ENCODE results near the gene LSM4.
A peak's percentile ranks its signal among the peaks of the same experiment; 100 is the strongest.
"Not testable (repeated sequence)": the region's sequence is repeated elsewhere in the genome, so short reads cannot be mapped to it uniquely, and the experiment has no call there.

The LSM4 gene

DNA sequence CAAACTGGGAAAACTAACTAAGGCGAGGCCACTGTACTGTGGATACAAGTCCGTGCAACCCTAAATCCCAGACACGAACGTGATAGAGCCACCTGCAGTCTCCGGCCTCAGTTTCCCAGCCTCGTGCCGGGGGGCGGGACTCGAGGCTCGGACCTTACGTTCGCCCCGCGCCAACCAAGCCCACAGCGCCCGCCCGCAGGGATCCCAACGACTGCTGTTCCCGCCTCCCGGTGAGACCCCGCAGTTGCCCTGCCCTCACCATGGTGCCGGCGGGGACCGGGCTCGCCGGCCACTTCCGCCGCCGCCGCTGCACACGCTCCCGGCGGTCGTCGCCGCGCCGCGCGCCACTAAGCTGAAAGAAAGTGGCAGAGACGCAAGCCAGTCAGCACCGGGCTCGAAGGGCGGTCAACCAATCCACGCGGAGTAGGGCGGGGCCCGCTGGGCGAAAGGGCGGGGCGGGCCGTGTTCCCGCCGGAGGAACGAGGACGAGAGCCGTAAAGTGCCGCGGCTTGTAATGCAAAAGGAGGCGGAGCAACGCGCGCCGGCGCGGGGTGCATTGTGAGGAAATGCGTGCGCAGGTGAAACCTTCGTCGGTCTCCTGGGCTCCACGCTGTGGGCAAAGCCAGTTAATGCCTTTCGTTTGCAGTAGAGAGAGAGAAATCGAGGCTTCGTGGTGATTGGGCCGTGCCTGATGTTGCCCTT lies at the start of gene LSM4:
TSS of gene LSM4 (minus strand) at position 318 of the 702 bp plus-strand sequence. CDS start at position 262, 56 bp downstream.
- TF ChIP-seq, protein P1, sequence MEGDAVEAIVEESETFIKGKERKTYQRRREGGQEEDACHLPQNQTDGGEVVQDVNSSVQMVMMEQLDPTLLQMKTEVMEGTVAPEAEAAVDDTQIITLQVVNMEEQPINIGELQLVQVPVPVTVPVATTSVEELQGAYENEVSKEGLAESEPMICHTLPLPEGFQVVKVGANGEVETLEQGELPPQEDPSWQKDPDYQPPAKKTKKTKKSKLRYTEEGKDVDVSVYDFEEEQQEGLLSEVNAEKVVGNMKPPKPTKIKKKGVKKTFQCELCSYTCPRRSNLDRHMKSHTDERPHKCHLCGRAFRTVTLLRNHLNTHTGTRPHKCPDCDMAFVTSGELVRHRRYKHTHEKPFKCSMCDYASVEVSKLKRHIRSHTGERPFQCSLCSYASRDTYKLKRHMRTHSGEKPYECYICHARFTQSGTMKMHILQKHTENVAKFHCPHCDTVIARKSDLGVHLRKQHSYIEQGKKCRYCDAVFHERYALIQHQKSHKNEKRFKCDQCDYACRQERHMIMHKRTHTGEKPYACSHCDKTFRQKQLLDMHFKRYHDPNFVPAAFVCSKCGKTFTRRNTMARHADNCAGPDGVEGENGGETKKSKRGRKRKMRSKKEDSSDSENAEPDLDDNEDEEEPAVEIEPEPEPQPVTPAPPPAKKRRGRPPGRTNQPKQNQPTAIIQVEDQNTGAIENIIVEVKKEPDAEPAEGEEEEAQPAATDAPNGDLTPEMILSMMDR (IDR thresholded peaks at IDR 0.05; ENCODE audit: unreplicated experiment in 3 of 3), result peak in 1 of 3 experiments; percentile 15
- Mint-ChIP-seq H3K4me3 (peak within 1 kb of the TSS; percentile 83 to 96 (median 88)), H3K9me3 (no peaks in the 10 kb centered on the region), H3K27ac (peak within 1 kb of the TSS; percentile 97 to 99 (median 99)), H3K36me3 (ENCODE audit: low read depth) (peaks cover 4% of the 10 kb centered on the region), H3K4me1 (peaks cover 28% of the 10 kb centered on the region), H3K27me3 (ENCODE audit: low read depth) (no peaks in the 10 kb centered on the region)

DNA sequence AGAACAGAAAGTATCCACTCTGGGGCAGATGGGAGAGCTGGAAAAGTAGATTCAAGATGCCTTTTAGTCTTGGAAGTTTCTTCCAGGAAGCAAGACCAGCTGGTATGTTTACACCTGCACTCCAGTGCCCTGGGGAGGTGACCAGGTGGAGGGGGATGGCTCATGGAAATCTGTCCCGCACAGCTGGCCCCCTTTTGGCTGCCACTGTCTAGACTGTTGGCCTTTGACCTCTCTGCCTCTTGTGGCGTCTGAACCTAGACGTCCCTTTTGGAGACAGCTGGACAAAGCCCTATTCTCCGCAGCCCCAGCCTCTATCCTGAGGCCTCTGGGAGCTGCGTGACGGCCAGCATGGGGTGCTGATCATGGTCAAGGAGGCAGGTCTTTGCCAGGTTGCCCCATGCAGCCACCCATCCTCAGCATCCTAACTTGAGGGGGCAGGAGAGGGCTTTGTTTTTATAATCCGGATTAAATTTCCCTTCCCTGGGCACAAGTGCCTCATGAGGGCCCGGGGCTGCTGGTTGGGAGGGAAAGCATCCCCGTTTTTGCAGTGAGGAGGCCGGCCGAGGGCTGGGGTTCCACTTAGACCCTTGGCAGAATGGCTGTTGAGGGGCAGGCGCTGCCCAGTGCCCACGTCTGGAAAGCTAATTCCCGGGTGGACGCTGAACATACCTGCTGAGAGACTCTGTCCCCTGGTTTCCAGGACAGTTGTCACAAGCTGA lies 45.8 kb upstream of the LSM4 start:
- Mint-ChIP-seq H3K9me3 (no peaks in the 10 kb centered on the region), H3K36me3 (ENCODE audit: low read depth) (peaks cover 4% of the 10 kb centered on the region), H3K27ac (peak overlapping the region; percentile 23 to 64 (median 24)), H3K4me1 (peaks cover 26% of the 10 kb centered on the region), H3K27me3 (ENCODE audit: low read depth) (no peaks in the 10 kb centered on the region), H3K4me3 (no peak overlapping the region)
- TF ChIP-seq, protein P1 (IDR thresholded peaks at IDR 0.05; ENCODE audit: unreplicated experiment in 3 of 3), result no peak

DNA sequence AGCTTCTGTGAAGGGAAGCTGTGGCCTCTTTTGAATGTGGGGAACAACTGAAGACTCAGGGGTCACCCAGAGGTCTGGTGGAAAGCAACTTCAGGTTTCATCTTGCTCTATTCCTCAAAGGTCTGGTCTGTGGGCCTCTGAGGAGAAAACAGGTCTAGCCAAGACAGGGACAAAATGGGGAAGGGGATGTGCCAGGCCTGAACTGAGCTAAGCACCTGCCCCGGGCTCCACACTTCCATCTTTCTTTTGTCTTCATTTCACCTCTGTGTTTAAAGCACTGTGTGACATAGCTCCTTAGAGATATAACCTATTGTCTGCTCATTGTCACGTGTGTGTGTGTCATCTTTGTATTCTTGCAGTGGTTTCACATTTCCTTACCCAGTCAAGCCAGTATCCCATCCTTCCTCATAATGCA lies 43.2 kb upstream of the LSM4 start:
- H3K27me3 Mint-ChIP-seq (ENCODE audit: low read depth), result no peaks in the 10 kb centered on the region
- H3K27ac Mint-ChIP-seq, result peak overlapping the region; percentile 97 to 100 (median 99)
- H3K9me3 Mint-ChIP-seq, result no peaks in the 10 kb centered on the region
- H3K4me1 Mint-ChIP-seq, result peaks cover 24% of the 10 kb centered on the region
- TF ChIP-seq, protein P1 (IDR thresholded peaks at IDR 0.05; ENCODE audit: unreplicated experiment in 3 of 3), result no peak
- H3K4me3 Mint-ChIP-seq, result no peak overlapping the region
- peaks cover 10% of the 10 kb centered on the region for H3K36me3 Mint-ChIP-seq (ENCODE audit: low read depth)

DNA sequence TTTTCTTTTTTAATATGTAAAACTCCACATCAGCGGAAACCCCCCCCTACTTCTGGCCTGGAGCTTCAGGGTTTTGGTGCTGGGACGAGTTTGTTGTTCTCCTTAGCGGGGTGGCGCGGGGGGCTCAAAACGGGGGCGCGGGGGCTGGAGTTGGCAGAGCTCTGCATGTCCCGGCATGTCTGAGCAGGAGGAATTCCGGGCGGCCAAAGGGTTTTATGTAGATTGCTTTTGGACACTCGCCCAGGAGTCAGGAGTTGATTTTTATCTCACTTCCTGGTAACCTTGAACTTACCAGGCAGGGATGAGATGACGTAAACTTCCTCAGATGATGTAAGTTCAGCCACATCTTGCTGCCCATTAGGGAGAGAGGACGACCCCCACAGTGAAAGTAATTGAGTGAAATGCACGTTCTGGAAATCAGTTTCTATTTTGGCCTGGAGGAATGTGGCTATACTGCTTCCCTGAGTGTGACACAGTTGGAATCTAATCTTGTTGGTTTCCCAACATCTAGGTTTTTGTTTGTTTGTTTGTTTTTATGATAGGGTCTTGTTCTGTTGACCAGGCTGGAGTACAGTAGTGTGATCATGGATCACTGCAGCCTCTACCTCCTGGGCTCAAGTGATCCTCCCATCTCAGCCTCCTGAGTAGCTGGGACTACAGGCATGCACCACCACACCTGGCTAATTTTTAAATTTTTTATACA lies 42.1 kb upstream of the LSM4 start:
- TF ChIP-seq, protein P1 (IDR thresholded peaks at IDR 0.05; ENCODE audit: unreplicated experiment in 3 of 3), result no peak
- H3K27ac Mint-ChIP-seq, result peak overlapping the region; percentile 97 to 100 (median 99)
- H3K4me1 Mint-ChIP-seq, result peaks cover 24% of the 10 kb centered on the region
- H3K4me3 Mint-ChIP-seq, result peak overlapping the region; percentile 37 to 48 (median 47)
- no peaks in the 10 kb centered on the region for H3K9me3 Mint-ChIP-seq
- peaks cover 11% of the 10 kb centered on the region for H3K36me3 Mint-ChIP-seq (ENCODE audit: low read depth)
- no peaks in the 10 kb centered on the region for H3K27me3 Mint-ChIP-seq (ENCODE audit: low read depth)

DNA sequence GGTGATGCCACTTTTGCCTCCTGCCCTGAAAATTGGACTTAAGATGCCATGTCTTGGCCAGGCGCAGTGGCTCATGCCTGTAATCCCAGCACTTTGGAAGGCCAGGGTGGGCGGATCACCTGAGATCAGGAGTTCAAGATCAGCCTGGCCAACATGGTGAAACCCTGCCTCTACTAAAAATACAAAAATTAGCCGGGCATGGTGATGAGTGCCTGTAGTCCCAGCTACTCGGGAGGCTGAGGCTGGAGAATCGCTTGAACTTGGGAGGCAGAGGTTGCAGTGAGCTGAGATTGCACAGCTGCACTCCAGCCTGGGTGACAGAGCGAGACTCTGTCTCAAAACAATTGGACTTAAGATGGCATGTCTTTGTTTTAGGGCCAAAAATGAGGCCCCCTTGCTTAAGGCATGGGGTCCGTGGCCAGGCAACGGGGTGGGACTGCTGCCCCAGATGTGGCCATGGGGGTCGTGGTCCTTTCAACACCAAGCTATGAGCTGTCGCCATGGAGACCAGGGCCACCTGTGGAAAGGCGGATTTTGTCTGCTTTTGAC lies 41.5 kb upstream of the LSM4 start:
- peaks cover 17% of the 10 kb centered on the region for H3K36me3 Mint-ChIP-seq (ENCODE audit: low read depth)
- not testable (repeated sequence) for H3K27me3 Mint-ChIP-seq (ENCODE audit: low read depth); H3K9me3 Mint-ChIP-seq
- H3K4me1 Mint-ChIP-seq, result peaks cover 23% of the 10 kb centered on the region
- H3K4me3 Mint-ChIP-seq, result peak overlapping the region; percentile 8 to 48 (median 47)
- H3K27ac Mint-ChIP-seq, result peak overlapping the region; percentile 97 to 100 (median 99)

DNA sequence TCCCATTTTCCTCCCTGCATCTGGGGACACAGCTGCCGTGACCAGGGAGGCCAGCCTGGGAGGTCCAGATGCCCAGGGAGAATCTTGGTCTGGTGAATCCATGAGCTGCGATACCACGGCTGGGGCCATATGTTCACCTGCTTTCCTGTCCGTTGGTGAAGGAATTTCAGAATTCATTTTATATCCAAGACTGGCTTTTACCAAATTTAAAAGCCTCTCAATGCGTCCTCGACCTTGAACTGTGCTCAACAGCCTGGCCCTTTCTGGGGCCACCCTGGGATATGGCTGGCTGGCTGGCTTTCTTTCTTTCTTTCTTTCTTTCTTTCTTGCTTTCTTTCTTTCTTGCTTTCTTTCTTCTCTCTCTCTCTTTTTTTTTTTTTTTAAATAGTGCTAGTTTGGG lies 40.9 kb upstream of the LSM4 start:
- Mint-ChIP-seq H3K4me3 (no peak overlapping the region), H3K27ac (peak overlapping the region; percentile 97 to 100 (median 99)), H3K36me3 (ENCODE audit: low read depth) (peaks cover 21% of the 10 kb centered on the region), H3K27me3 (ENCODE audit: low read depth) (no peaks in the 10 kb centered on the region), H3K9me3 (peaks cover 3% of the 10 kb centered on the region), H3K4me1 (peaks cover 20% of the 10 kb centered on the region)
- TF ChIP-seq, protein P1 (IDR thresholded peaks at IDR 0.05; ENCODE audit: unreplicated experiment in 3 of 3), result no peak

Data from nephron (organoid).